Measurements from ENCODE around the gene ZNF883. TPM values are rescaled to one million over a fixed set of nuclear protein-coding genes. Genes with fewer than 3 reads are reported as not detected.

Gene ZNF883
- total RNA-seq, 1 donor from 2014 or later = 3.3 TPM

GRCh38 chr9:112911736-112912135, 100.3 kb downstream of the ZNF883 start:
- Mint-ChIP-seq H3K36me3 (ENCODE audit: low read depth) (no peaks in the 10 kb centered on the region), H3K9me3 (ENCODE audit: low read depth) (no peaks in the 10 kb centered on the region), H3K27ac (ENCODE audit: unreplicated experiment) (no peak overlapping the region), H3K4me1 (ENCODE audit: low read depth) (no peaks in the 10 kb centered on the region), H3K4me3 (ENCODE audit: unreplicated experiment) (no peak overlapping the region), H3K27me3 (ENCODE audit: low read depth) (peaks cover 25% of the 10 kb centered on the region)
- no peak for DNase-seq (ENCODE audit: low spot score)
- TF ChIP-seq, protein P1, sequence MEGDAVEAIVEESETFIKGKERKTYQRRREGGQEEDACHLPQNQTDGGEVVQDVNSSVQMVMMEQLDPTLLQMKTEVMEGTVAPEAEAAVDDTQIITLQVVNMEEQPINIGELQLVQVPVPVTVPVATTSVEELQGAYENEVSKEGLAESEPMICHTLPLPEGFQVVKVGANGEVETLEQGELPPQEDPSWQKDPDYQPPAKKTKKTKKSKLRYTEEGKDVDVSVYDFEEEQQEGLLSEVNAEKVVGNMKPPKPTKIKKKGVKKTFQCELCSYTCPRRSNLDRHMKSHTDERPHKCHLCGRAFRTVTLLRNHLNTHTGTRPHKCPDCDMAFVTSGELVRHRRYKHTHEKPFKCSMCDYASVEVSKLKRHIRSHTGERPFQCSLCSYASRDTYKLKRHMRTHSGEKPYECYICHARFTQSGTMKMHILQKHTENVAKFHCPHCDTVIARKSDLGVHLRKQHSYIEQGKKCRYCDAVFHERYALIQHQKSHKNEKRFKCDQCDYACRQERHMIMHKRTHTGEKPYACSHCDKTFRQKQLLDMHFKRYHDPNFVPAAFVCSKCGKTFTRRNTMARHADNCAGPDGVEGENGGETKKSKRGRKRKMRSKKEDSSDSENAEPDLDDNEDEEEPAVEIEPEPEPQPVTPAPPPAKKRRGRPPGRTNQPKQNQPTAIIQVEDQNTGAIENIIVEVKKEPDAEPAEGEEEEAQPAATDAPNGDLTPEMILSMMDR (IDR thresholded peaks at IDR 0.05) = no peak

Other genes with a start within 250 kb of the ZNF883 start
- not detected in 3 replicates for gene SLC46A2, start 121.3 kb downstream of the ZNF883 start, total RNA-seq
- 3.3 to 4.3 TPM (median 3.6 TPM) in 3 replicates for gene ZFP37, start 44.5 kb upstream of the ZNF883 start, total RNA-seq
- 4.2 to 6.1 TPM (median 5.8 TPM) in 3 replicates for gene SLC31A2, start 138.8 kb upstream of the ZNF883 start, total RNA-seq
- gene FKBP15, start 209.1 kb upstream of the ZNF883 start, total RNA-seq = 26.0 to 33.6 TPM (median 27.6 TPM) in 3 replicates
- gene SLC31A1, start 209.4 kb upstream of the ZNF883 start, total RNA-seq = 30.9 to 39.6 TPM (median 38.6 TPM) in 3 replicates